GM12801 (cell line): Measurements from ENCODE around the gene PMEPA1.

Experiments used
- CTCF ChIP-seq: IDR thresholded peaks from one replicate; pipeline ENCODE4 v1.5.1; 2011; ENCODE audit warnings: control low read depth; ENCODE audit not compliant: insufficient read length; ENCODE audit errors: extremely low read depth

PMEPA1 gene

DNA sequence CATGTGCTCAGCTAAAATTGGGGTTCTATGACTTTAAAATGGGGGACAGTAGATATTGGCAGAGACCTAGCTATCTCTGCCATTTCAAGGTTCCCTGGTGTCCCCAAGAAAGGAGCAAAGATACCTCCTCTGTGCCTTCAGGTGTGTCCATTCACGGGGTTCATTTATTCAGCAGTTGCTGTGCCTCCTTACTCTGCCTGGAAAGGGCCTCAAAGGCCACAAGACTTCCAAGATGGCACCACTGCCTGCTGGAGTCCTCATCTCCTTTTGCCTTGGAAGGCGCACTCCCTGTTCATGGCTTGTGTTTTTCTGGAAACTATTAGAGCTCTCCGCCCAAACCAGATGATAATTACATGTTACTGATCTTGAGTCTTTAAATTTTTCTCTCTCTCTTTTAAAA is 85.7 kb downstream of the PMEPA1 start:
- TF ChIP-seq CTCF: no peak

- no peak for TF ChIP-seq CTCF
These were observed 87.0 kb downstream of the PMEPA1 start for GRCh38 chr20:57622579-57623381.

DNA sequence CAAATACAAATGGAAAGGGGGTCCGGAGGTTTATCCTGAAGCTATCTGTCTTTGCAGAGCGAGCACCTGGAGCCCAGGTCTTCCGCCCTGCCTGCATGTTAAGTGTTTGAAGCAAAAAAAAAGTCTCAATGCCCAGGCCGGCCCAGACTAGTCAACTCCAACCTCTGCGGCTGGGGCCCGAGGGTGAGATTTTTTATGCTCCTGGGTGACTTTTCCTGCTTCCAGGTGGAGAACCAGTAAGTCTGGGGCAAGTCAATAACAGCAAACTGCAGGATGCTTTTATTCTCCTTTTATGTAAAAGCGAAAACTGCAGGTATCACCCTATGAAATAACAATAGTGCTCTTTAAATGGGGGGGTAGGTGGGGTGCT is 87.6 kb downstream of the PMEPA1 start:
- no peak for TF ChIP-seq CTCF

GRCh38 chr20:57621421-57622200 is 88.2 kb downstream of the PMEPA1 start:
- no peak for TF ChIP-seq CTCF

GRCh38 chr20:57620999-57621398 is 88.8 kb downstream of the PMEPA1 start:
- no peak for TF ChIP-seq CTCF

DNA sequence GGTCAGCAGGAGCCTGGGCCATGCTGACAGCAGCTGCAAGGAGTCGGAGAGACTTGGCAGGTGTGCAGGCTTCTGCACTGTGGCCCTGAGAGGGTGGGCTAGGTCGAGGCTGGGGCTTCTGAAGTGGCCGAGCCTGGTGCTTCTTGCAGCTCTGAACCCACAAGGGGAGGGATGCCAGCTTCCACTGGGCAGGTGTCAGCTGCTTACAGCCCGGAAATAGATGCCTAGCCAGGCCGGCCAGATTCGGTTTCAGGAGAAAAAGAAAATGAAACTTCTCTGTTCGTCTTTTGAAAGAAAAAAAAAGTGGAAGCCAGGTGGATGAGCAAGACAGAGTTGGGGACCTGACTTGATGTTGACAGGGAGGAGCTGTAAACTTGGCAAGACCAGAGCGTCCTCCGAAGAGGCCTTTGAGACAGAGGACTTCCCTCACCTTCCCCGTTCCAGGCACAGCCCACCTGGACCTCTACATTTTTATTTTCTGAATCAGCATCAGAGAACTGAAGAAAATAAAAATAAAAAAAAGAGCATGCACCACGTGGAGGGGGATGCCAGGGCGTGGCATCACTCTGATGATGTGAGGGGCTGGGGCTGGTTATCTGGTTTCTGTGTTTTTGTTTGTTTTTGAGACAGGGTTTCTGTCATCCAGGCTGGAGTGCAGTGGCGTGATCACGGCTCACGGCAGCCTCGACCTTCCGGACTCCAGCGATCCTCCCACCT is 89.4 kb downstream of the PMEPA1 start, which contains the start of gene ZBP1:
Gene ZBP1, minus strand, starts transcription at position 153 of the 717 bp plus-strand sequence. Its CDS starts 131 bp downstream, at position 22.
- no peak for TF ChIP-seq CTCF
